Upper lobe of left lung (tissue), 4 donors: ENCODE measurements around the gene CCSER2.
A peak's percentile ranks its signal among the peaks of the same experiment; 100 is the strongest.

ENCODE experiments used
- CTCF ChIP-seq, 6 experiments: fragments of 450-650 bp in 4 of 6; fragments of 200-600 bp in 2 of 6; sonication (generic) in 2 of 6; IDR thresholded peaks; one replicate each; pipeline ENCODE4 v1.5.1; 2016 to 2019; ENCODE audit warnings: antibody characterized with exemption in 6 of 6
- EP300 ChIP-seq, 4 donors: sonication (generic); formaldehyde crosslinking; IDR thresholded peaks; one replicate each; pipeline ENCODE4 v1.5.1; 2017; ENCODE audit warnings: antibody characterized with exemption in 4 of 4, control low read depth in 2 of 4
- POLR2A ChIP-seq, 4 donors: fragments of 450-650 bp; IDR thresholded peaks; one replicate each; pipeline ENCODE4 v1.5.1; 2016 to 2017; ENCODE audit warnings: antibody characterized with exemption in 4 of 4, mild to moderate bottlenecking in 2 of 4

GRCh38 chr10:84546609-84547008 lies 218.2 kb downstream of the CCSER2 start:
- TF ChIP-seq CTCF (IDR thresholded peaks at IDR 0.05): no peak
- no peak for TF ChIP-seq POLR2A (IDR thresholded peaks at IDR 0.05)
- TF ChIP-seq EP300 (IDR thresholded peaks at IDR 0.05): peak in 1 of 4 donors; percentile 42
